Liver (tissue), 3 donors: ENCODE results near the gene AP3M1.

ENCODE experiments used
- JUND ChIP-seq, 2 donors: IDR thresholded peaks; 2 replicates each; pipeline ENCODE4 v1.6.1; 2016; ENCODE audit warnings: antibody characterized with exemption in 2 of 2
- RAD21 ChIP-seq, 2 donors: IDR thresholded peaks; 2 replicates each; pipeline ENCODE4 v1.6.1; 2016; ENCODE audit warnings: antibody characterized with exemption in 2 of 2, mild to moderate bottlenecking in 2 of 2
- RXRA ChIP-seq, 2 donors: IDR thresholded peaks; 2 replicates each; pipeline ENCODE4 v1.6.1; 2017 to 2018; ENCODE audit warnings: antibody characterized with exemption in 2 of 2, mild to moderate bottlenecking in 1 of 2
- YY1 ChIP-seq: IDR thresholded peaks from 2 replicates; pipeline ENCODE4 v1.6.1; 2016; ENCODE audit warnings: antibody characterized with exemption, mild to moderate bottlenecking
- TF ChIP-seq, protein P1 (sequence below): fragments of 150-350 bp; IDR thresholded peaks from 2 replicates; pipeline ENCODE4 v1.5.1; 2017; ENCODE audit warnings: improper control_type of control experiment, low read depth, low read length; ENCODE audit not compliant: missing input control
- TF ChIP-seq, protein P2 (sequence below): IDR thresholded peaks from 2 replicates; pipeline ENCODE4 v1.6.1; 2016; ENCODE audit warnings: antibody characterized with exemption, mild to moderate bottlenecking
- donor health status: healthy.
- donor health status: healthy.

DNA sequence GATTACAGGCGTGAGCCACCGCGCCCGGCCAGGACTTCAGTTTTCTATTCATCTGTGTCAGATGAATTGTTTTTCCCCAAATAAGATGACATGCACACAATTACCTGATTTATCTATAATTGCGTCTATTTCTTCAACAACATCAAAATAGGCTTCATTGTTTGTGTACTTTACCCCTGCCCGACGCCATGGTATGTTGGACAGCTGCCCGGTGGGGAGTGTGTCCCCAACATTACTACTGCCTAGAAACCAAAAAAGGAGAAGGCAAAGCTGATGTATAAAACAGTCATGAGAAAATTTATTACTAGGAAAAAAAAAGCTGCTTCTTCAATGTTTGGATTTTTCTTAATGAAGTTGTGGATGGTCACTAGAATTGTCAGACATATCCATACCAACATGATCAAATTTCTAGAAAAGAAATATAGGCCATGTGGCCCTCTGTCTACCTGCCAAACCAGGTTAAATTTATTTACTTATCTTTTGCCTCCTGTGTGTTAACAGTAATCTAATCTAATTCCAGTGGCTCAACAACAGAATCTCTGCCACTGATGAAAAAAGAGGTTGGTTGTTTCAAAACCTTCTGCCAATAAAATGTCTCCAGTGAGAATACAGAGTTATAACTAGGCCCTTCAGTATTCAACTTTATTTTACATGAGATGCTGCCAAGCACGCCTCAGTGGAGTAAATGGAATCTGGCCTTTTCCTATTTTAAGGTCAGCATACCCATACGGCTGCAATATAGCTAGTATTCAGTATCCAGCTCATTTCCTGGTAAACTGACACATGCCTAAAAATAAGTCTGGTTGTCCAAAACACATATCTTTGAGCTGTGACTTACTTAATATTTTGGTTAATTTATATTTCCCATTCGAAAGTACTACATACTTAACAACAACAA lies 16.5 kb downstream of the AP3M1 start:
- TF ChIP-seq RXRA (IDR thresholded peaks at IDR 0.05) (no peak), JUND (IDR thresholded peaks at IDR 0.05) (no peak), RAD21 (IDR thresholded peaks at IDR 0.05) (no peak), YY1 (no peak)
- TF ChIP-seq, protein P1, sequence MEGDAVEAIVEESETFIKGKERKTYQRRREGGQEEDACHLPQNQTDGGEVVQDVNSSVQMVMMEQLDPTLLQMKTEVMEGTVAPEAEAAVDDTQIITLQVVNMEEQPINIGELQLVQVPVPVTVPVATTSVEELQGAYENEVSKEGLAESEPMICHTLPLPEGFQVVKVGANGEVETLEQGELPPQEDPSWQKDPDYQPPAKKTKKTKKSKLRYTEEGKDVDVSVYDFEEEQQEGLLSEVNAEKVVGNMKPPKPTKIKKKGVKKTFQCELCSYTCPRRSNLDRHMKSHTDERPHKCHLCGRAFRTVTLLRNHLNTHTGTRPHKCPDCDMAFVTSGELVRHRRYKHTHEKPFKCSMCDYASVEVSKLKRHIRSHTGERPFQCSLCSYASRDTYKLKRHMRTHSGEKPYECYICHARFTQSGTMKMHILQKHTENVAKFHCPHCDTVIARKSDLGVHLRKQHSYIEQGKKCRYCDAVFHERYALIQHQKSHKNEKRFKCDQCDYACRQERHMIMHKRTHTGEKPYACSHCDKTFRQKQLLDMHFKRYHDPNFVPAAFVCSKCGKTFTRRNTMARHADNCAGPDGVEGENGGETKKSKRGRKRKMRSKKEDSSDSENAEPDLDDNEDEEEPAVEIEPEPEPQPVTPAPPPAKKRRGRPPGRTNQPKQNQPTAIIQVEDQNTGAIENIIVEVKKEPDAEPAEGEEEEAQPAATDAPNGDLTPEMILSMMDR = no peak
- TF ChIP-seq, protein P2, sequence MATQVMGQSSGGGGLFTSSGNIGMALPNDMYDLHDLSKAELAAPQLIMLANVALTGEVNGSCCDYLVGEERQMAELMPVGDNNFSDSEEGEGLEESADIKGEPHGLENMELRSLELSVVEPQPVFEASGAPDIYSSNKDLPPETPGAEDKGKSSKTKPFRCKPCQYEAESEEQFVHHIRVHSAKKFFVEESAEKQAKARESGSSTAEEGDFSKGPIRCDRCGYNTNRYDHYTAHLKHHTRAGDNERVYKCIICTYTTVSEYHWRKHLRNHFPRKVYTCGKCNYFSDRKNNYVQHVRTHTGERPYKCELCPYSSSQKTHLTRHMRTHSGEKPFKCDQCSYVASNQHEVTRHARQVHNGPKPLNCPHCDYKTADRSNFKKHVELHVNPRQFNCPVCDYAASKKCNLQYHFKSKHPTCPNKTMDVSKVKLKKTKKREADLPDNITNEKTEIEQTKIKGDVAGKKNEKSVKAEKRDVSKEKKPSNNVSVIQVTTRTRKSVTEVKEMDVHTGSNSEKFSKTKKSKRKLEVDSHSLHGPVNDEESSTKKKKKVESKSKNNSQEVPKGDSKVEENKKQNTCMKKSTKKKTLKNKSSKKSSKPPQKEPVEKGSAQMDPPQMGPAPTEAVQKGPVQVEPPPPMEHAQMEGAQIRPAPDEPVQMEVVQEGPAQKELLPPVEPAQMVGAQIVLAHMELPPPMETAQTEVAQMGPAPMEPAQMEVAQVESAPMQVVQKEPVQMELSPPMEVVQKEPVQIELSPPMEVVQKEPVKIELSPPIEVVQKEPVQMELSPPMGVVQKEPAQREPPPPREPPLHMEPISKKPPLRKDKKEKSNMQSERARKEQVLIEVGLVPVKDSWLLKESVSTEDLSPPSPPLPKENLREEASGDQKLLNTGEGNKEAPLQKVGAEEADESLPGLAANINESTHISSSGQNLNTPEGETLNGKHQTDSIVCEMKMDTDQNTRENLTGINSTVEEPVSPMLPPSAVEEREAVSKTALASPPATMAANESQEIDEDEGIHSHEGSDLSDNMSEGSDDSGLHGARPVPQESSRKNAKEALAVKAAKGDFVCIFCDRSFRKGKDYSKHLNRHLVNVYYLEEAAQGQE = no peak
